ENCODE results near the gene KCNQ5.

The KCNQ5 gene

GRCh38 chr6:72691249-72691648 lies 69.4 kb downstream of the KCNQ5 start:
- H3K27ac Mint-ChIP-seq = no peak overlapping the region
- ATAC-seq = no peak
- no peaks in the 10 kb centered on the region for H3K27me3 Mint-ChIP-seq
- H3K4me3 Mint-ChIP-seq = no peak overlapping the region
- H3K4me1 Mint-ChIP-seq = peaks cover 23% of the 10 kb centered on the region
- peaks cover 3% of the 10 kb centered on the region for H3K9me3 Mint-ChIP-seq
- peaks cover 24% of the 10 kb centered on the region for H3K36me3 Mint-ChIP-seq

GRCh38 chr6:72696055-72696454 lies 74.2 kb downstream of the KCNQ5 start:
- Mint-ChIP-seq H3K36me3 (peaks cover 18% of the 10 kb centered on the region), H3K9me3 (peaks cover 3% of the 10 kb centered on the region), H3K27me3 (no peaks in the 10 kb centered on the region), H3K4me3 (no peak overlapping the region), H3K27ac (no peak overlapping the region), H3K4me1 (peaks cover 10% of the 10 kb centered on the region)
- no peak for ATAC-seq

GRCh38 chr6:72699159-72699558 lies 77.3 kb downstream of the KCNQ5 start:
- peaks cover 3% of the 10 kb centered on the region for H3K9me3 Mint-ChIP-seq
- H3K4me3 Mint-ChIP-seq = no peak overlapping the region
- H3K36me3 Mint-ChIP-seq = peaks cover 11% of the 10 kb centered on the region

GRCh38 chr6:72702421-72702820 lies 80.6 kb downstream of the KCNQ5 start:
- H3K4me3 Mint-ChIP-seq = no peak overlapping the region
- no peaks in the 10 kb centered on the region for H3K36me3 Mint-ChIP-seq
- H3K27me3 Mint-ChIP-seq = no peaks in the 10 kb centered on the region

More at GRCh38 chr6:72699159-72699558, 77.3 kb downstream of the KCNQ5 start:
- Mint-ChIP-seq H3K27me3 (no peaks in the 10 kb centered on the region), H3K27ac (no peak overlapping the region), H3K4me1 (peaks cover 7% of the 10 kb centered on the region)
- no peak for ATAC-seq

GRCh38 chr6:72703093-72703492 lies 81.2 kb downstream of the KCNQ5 start:
- Mint-ChIP-seq H3K4me3 (no peak overlapping the region), H3K9me3 (no peaks in the 10 kb centered on the region), H3K27ac (no peak overlapping the region), H3K27me3 (no peaks in the 10 kb centered on the region), H3K4me1 (peaks cover 7% of the 10 kb centered on the region), H3K36me3 (no peaks in the 10 kb centered on the region)
- no peak for ATAC-seq

More at GRCh38 chr6:72702421-72702820, 80.6 kb downstream of the KCNQ5 start:
- Mint-ChIP-seq H3K27ac (no peak overlapping the region), H3K9me3 (no peaks in the 10 kb centered on the region), H3K4me1 (peaks cover 7% of the 10 kb centered on the region)
- no peak for ATAC-seq

GRCh38 chr6:72704979-72705378 lies 83.1 kb downstream of the KCNQ5 start:
- Mint-ChIP-seq H3K9me3 (peaks cover 3% of the 10 kb centered on the region), H3K4me3 (no peak overlapping the region), H3K27me3 (no peaks in the 10 kb centered on the region), H3K4me1 (peaks cover 7% of the 10 kb centered on the region), H3K27ac (no peak overlapping the region), H3K36me3 (peaks cover 5% of the 10 kb centered on the region)
- no peak for ATAC-seq

- H3K4me3 Mint-ChIP-seq = no peak overlapping the region
- no peaks in the 10 kb centered on the region for H3K27me3 Mint-ChIP-seq
- H3K4me1 Mint-ChIP-seq = no peaks in the 10 kb centered on the region
- ATAC-seq = no peak
- H3K9me3 Mint-ChIP-seq = peaks cover 4% of the 10 kb centered on the region
- peaks cover 25% of the 10 kb centered on the region for H3K36me3 Mint-ChIP-seq
- H3K27ac Mint-ChIP-seq = no peak overlapping the region
Measured at GRCh38 chr6:72709431-72709830, 87.6 kb downstream of the KCNQ5 start.

GRCh38 chr6:72711731-72712130 lies 89.9 kb downstream of the KCNQ5 start:
- no peak for ATAC-seq
- H3K9me3 Mint-ChIP-seq = peaks cover 4% of the 10 kb centered on the region

GRCh38 chr6:72712910-72713309 lies 91.0 kb downstream of the KCNQ5 start:
- Mint-ChIP-seq H3K4me3 (no peak overlapping the region), H3K4me1 (no peaks in the 10 kb centered on the region), H3K36me3 (peaks cover 25% of the 10 kb centered on the region), H3K27ac (no peak overlapping the region), H3K27me3 (no peaks in the 10 kb centered on the region), H3K9me3 (peaks cover 4% of the 10 kb centered on the region)
- ATAC-seq = no peak

More at GRCh38 chr6:72711731-72712130, 89.9 kb downstream of the KCNQ5 start:
- no peak overlapping the region for H3K27ac Mint-ChIP-seq
- no peaks in the 10 kb centered on the region for H3K27me3 Mint-ChIP-seq
- no peaks in the 10 kb centered on the region for H3K4me1 Mint-ChIP-seq
- peaks cover 25% of the 10 kb centered on the region for H3K36me3 Mint-ChIP-seq
- no peak overlapping the region for H3K4me3 Mint-ChIP-seq

GRCh38 chr6:72715119-72715518 lies 93.3 kb downstream of the KCNQ5 start:
- H3K4me3 Mint-ChIP-seq = no peak overlapping the region
- H3K9me3 Mint-ChIP-seq = no peaks in the 10 kb centered on the region
- H3K27me3 Mint-ChIP-seq = no peaks in the 10 kb centered on the region
- peaks cover 23% of the 10 kb centered on the region for H3K36me3 Mint-ChIP-seq
- ATAC-seq = no peak
- peaks cover 6% of the 10 kb centered on the region for H3K4me1 Mint-ChIP-seq
- H3K27ac Mint-ChIP-seq = no peak overlapping the region

- H3K4me3 Mint-ChIP-seq = no peak overlapping the region
- H3K36me3 Mint-ChIP-seq = peaks cover 10% of the 10 kb centered on the region
- peaks cover 11% of the 10 kb centered on the region for H3K4me1 Mint-ChIP-seq
- no peaks in the 10 kb centered on the region for H3K9me3 Mint-ChIP-seq
- H3K27me3 Mint-ChIP-seq = no peaks in the 10 kb centered on the region
- H3K27ac Mint-ChIP-seq = no peak overlapping the region
- no peak for ATAC-seq
Measured at GRCh38 chr6:72716916-72717315, 95.1 kb downstream of the KCNQ5 start.

GRCh38 chr6:72720464-72720863 lies 98.6 kb downstream of the KCNQ5 start:
- no peaks in the 10 kb centered on the region for H3K27me3 Mint-ChIP-seq
- H3K27ac Mint-ChIP-seq = no peak overlapping the region
- ATAC-seq = no peak

GRCh38 chr6:72721346-72721745 lies 99.5 kb downstream of the KCNQ5 start:
- no peak overlapping the region for H3K27ac Mint-ChIP-seq
- no peaks in the 10 kb centered on the region for H3K9me3 Mint-ChIP-seq
- no peak for ATAC-seq

More at GRCh38 chr6:72720464-72720863, 98.6 kb downstream of the KCNQ5 start:
- Mint-ChIP-seq H3K36me3 (peaks cover 4% of the 10 kb centered on the region), H3K9me3 (no peaks in the 10 kb centered on the region), H3K4me1 (peaks cover 22% of the 10 kb centered on the region), H3K4me3 (no peak overlapping the region)

GRCh38 chr6:72724545-72724944 lies 102.7 kb downstream of the KCNQ5 start:
- Mint-ChIP-seq H3K36me3 (peaks cover 4% of the 10 kb centered on the region), H3K27ac (no peak overlapping the region), H3K9me3 (no peaks in the 10 kb centered on the region), H3K27me3 (no peaks in the 10 kb centered on the region), H3K4me3 (no peak overlapping the region), H3K4me1 (peaks cover 26% of the 10 kb centered on the region)
- ATAC-seq = peak; percentile 70

More at GRCh38 chr6:72721346-72721745, 99.5 kb downstream of the KCNQ5 start:
- no peaks in the 10 kb centered on the region for H3K27me3 Mint-ChIP-seq
- H3K4me3 Mint-ChIP-seq = no peak overlapping the region
- H3K4me1 Mint-ChIP-seq = peaks cover 22% of the 10 kb centered on the region
- H3K36me3 Mint-ChIP-seq = peaks cover 4% of the 10 kb centered on the region

- H3K27me3 Mint-ChIP-seq = no peaks in the 10 kb centered on the region
- H3K4me1 Mint-ChIP-seq = peaks cover 12% of the 10 kb centered on the region
- H3K4me3 Mint-ChIP-seq = no peak overlapping the region
- no peak overlapping the region for H3K27ac Mint-ChIP-seq
- H3K36me3 Mint-ChIP-seq = no peaks in the 10 kb centered on the region
- ATAC-seq = no peak
- no peaks in the 10 kb centered on the region for H3K9me3 Mint-ChIP-seq
Measured at GRCh38 chr6:72728706-72729343, 107.0 kb downstream of the KCNQ5 start.

- H3K9me3 Mint-ChIP-seq = no peaks in the 10 kb centered on the region
- no peaks in the 10 kb centered on the region for H3K36me3 Mint-ChIP-seq
- no peak overlapping the region for H3K27ac Mint-ChIP-seq
- no peak overlapping the region for H3K4me3 Mint-ChIP-seq
- no peaks in the 10 kb centered on the region for H3K27me3 Mint-ChIP-seq
- peak; percentile 77 for ATAC-seq
- H3K4me1 Mint-ChIP-seq = no peaks in the 10 kb centered on the region
Measured at GRCh38 chr6:72733045-72733444, 111.2 kb downstream of the KCNQ5 start.

Data from stimulated activated memory B cell treated with anti-CD40 and anti-IgM and Interleukin-4, amounts not matched to agents 10 μg/mL and 1 μg/mL and 100 μg/mL, for 72 hours (primary cell).